Epithelial cell of proximal tubule (primary cell): Measurements from ENCODE around the gene UBR4. TPM values are rescaled to one million over a fixed set of nuclear protein-coding genes. Genes with fewer than 3 reads are reported as not detected.

Source experiments
- DNase-seq: peaks from one replicate; pipeline ENCODE4 v3.0.0-alpha.2; 2011; ENCODE audit warnings: low read depth
- H3K4me3 ChIP-seq: 2 replicates; pipeline ENCODE4 v1.5.1; 2011; ENCODE audit warnings: low read depth, mild to moderate bottlenecking, low read length
- total RNA-seq: library from RNA; depleted of rRNA; stranded (reverse); fragments of >200 nt; gene quantifications from 2 replicates; pipeline ENCODE4 v1.2.3, GENCODE V29; 2015
- TF ChIP-seq, protein P1 (sequence below): conservative IDR thresholded peaks from 2 replicates; pipeline ENCODE4 v1.5.1; 2012; ENCODE audit warnings: low read depth, mild to moderate bottlenecking, low read length

UBR4 gene
- total RNA-seq, 1 donor from 2014 or later: 78.3 TPM

GRCh38 chr1:19128968-19129514 lies 81.0 kb downstream of the UBR4 start:
- no peak overlapping the region for H3K4me3 ChIP-seq
- DNase-seq: no peak
- TF ChIP-seq, protein P1, sequence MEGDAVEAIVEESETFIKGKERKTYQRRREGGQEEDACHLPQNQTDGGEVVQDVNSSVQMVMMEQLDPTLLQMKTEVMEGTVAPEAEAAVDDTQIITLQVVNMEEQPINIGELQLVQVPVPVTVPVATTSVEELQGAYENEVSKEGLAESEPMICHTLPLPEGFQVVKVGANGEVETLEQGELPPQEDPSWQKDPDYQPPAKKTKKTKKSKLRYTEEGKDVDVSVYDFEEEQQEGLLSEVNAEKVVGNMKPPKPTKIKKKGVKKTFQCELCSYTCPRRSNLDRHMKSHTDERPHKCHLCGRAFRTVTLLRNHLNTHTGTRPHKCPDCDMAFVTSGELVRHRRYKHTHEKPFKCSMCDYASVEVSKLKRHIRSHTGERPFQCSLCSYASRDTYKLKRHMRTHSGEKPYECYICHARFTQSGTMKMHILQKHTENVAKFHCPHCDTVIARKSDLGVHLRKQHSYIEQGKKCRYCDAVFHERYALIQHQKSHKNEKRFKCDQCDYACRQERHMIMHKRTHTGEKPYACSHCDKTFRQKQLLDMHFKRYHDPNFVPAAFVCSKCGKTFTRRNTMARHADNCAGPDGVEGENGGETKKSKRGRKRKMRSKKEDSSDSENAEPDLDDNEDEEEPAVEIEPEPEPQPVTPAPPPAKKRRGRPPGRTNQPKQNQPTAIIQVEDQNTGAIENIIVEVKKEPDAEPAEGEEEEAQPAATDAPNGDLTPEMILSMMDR: no peak

GRCh38 chr1:19124273-19124672 lies 85.8 kb downstream of the UBR4 start:
- H3K4me3 ChIP-seq: no peak overlapping the region
- TF ChIP-seq, protein P1: no peak
- no peak for DNase-seq

GRCh38 chr1:19123837-19124236 lies 86.2 kb downstream of the UBR4 start:
- H3K4me3 ChIP-seq: no peak overlapping the region
- TF ChIP-seq, protein P1: no peak
- no peak for DNase-seq

DNA sequence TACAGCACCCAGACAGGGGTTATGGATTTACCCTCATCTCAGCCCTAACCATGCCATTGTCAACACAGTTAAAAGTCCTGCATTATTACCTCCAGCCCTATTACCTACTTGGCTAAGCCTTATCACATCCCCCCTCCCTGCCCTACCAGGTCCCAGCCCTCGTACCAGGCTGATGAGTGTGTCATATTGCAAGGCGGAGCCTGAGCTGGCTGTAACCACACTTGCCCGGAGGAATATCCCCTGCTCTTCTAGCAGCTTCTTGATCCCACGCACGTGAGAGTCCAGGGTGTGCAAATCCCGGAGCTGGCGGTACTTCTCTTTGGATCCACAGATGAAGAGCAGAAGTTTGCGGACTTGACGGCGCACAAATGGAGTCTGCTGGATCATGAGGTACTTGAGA lies 87.4 kb downstream of the UBR4 start:
- no peak for DNase-seq
- no peak overlapping the region for H3K4me3 ChIP-seq
- TF ChIP-seq, protein P1: no peak

DNA sequence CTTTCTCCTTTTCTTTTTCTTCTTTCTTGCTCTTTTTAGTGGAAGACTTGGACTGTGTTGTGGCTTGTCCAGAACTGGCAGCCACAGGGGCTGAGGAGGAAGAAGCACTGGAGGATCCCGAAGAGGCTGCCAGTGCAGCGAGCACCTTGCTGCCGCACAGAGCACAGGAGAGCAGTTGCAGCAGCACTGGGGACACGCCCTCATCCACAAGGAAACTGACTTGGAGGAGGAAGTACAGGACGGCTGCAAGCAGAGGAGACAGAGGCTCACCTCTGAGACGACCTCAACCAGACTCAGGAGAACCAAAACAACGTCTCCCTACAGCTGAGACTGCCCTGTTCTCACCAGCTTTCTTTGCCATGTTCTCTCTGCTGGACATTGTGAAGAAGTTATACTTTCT lies 88.9 kb downstream of the UBR4 start:
- DNase-seq: no peak
- no peak overlapping the region for H3K4me3 ChIP-seq
- TF ChIP-seq, protein P1: no peak

GRCh38 chr1:19120070-19120469 lies 90.0 kb downstream of the UBR4 start:
- no peak overlapping the region for H3K4me3 ChIP-seq
- DNase-seq: no peak
- TF ChIP-seq, protein P1: no peak

GRCh38 chr1:19115082-19115808 lies 94.8 kb downstream of the UBR4 start:
- TF ChIP-seq, protein P1: no peak
- no peak for DNase-seq
- no peak overlapping the region for H3K4me3 ChIP-seq
